Hair follicular keratinocyte (primary cell): ENCODE measurements around the gene NUP153. TPM values are rescaled to one million over a fixed set of nuclear protein-coding genes. Genes with fewer than 3 reads are reported as not detected.

Experiments
- total RNA-seq: library from RNA; depleted of rRNA; stranded (reverse); fragments of >200 nt; gene quantifications from 2 replicates; pipeline ENCODE4 v1.2.3, GENCODE V29; 2015

The NUP153 gene
- 21.5 and 24.6 TPM in 2 replicates for total RNA-seq

DNA sequence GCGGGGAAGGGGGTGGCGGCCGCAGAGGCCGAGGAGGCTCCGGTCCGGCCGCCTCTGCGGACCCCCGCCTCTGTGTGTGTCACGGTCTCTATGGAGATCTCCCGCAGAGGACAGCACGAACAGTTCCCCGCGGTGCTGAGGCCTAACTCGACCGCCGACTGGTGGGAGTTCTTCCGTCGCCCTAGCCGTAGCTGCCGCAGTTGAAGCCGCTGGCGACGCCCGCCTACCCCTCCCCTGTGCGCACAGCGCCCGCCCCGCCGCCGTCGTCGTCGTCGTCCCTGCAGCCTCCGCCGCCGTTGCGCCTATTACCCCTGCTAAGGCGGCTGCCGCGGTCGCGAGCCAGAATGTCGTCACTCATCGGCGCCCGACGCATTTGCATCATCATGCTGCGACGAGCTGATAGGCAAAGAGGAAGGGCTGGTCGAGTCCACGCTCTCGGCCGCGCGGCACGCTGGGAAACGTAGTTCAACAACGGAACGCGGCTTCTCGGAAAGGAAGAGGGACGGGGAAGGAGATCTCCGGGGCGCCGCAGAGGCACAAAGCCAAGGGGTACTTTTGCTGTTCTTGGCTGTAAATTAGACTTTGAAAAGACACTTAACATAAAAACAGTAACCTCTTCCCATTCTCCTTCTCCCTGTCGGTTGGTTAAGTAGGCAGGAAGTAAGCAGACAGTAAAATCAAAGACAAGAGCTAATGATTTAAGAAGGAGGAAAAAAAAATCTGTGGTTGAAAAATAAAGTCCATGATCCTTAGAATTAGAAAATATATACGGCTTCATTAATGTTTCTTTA lies at the start of gene NUP153:
Gene NUP153 (minus strand): TSS at position 346 of the 791 bp plus-strand sequence. CDS start 538 bp downstream, outside the sequence.

DNA sequence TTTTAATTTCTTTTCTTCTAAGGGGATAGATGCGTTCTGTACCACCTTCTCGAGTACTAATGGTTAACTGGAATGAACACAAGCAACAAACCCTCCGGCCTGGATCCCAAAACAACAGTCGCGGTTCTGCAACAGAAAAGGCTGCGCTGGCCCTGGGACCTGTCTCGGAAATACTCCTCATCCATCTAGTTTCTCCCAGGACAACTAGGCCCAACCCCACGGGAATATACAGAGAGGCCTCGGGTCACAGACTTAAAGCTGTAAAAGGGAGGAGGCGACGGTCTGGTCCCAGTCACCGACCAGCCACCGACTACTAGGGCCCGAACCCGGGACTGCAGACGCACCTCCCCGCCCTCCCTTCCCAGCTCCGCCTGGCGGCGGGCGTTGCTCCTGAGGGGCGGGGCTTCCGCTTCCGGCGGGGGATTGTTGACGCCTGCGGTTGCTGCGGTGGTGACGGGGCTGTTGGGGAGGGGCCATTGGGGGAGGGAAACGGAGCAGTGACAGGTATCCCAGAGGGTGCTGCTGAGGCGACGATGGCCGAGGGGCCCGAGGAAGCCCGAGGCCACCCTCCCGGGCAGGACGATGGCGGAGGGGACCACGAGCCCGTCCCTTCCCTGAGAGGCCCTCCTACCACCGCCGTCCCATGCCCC lies 106.7 kb downstream of the NUP153 start, which contains the start of gene FAM8A1:
Gene FAM8A1 (plus strand): TSS at position 426 of the 650 bp plus-strand sequence. CDS start 108 bp downstream, at position 534.

Other genes with a start within 250 kb of the NUP153 start
- gene FAM8A1, start 106.6 kb downstream of the NUP153 start, total RNA-seq: 7.7 and 11.3 TPM in 2 replicates